HUDEP-2 (cell line): ENCODE data around the gene BDKRB2.

Source experiments
- DNase-seq, 76 experiments: peaks; one replicate each; lab custom pipeline; 2025; ENCODE audit not compliant: unreplicated experiment in 76 of 76; lab: John Stamatoyannopoulos, UW

BDKRB2 gene

DNA sequence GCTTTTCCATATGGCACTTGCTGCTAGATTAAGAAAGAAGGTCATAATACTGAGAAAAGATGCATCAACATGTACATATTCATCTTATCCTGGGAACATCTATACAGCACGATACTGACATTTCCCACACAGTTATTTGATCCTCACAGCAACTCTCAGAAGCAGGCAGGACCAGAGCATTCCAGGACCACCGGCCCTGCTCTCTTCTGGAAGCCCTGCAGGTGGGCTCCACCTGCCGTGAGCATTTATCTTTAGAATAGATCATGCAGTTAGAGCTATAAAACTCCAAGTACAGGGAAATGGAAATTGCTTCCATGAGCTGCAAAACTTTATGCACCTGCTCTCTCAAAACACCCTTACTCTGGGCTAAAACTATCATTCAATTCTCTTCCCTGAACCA lies 45.8 kb downstream of the BDKRB2 start:
- no peak for DNase-seq

DNA sequence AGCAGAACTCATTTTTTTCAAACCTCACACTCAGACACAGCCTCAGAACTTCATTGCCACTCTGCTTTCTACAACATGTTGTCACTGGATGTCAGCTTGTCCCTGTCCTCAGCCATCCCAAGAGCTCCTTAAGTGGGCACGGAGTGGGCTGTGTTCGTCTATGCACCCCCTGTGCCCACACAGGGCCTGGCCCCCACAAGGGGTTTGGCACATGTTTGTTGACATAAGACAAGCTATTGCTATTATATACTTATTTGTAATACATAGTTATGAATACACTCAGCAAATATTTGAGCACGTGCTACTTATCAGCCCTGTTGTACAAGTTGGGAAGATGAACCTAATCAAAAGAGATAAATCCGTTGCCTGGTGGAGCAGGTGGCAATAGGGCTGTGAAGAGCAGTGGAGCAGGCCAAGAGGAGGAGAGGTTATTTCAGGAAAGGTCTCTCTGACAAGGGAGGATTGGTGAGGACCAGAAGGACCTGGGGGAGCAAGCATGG lies 47.1 kb downstream of the BDKRB2 start:
- no peak for DNase-seq

- no peak for DNase-seq
These were observed 47.8 kb downstream of the BDKRB2 start for GRCh38 chr14:96252323-96252998.

DNA sequence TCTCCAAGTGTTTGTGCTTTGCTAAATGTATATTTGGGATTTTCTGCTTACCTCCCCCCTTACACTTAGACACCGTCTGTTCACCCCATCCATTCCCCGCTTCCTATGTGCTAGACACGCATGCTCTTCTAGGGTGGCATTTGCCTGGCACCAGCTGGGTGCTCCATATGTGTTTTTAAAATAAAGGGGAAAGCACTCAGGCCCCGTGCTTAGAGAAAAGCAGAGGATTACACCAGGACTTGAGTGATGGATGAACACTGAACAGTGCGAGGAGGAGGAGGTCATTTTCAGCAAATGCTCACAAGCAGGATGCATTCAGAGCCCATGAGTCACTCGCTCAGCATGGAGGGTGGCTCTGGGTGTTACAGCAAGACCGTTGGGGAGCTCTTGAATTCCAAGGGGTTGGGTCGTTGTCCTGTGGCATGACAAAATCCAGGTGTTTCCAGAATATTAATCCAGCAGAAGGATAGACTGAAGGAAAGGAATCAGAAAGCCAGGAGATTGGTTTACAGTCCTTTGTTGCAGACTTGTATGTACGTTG lies 48.4 kb downstream of the BDKRB2 start:
- no peak for DNase-seq

GRCh38 chr14:96254687-96255086 lies 50.0 kb downstream of the BDKRB2 start:
- DNase-seq = no peak

DNA sequence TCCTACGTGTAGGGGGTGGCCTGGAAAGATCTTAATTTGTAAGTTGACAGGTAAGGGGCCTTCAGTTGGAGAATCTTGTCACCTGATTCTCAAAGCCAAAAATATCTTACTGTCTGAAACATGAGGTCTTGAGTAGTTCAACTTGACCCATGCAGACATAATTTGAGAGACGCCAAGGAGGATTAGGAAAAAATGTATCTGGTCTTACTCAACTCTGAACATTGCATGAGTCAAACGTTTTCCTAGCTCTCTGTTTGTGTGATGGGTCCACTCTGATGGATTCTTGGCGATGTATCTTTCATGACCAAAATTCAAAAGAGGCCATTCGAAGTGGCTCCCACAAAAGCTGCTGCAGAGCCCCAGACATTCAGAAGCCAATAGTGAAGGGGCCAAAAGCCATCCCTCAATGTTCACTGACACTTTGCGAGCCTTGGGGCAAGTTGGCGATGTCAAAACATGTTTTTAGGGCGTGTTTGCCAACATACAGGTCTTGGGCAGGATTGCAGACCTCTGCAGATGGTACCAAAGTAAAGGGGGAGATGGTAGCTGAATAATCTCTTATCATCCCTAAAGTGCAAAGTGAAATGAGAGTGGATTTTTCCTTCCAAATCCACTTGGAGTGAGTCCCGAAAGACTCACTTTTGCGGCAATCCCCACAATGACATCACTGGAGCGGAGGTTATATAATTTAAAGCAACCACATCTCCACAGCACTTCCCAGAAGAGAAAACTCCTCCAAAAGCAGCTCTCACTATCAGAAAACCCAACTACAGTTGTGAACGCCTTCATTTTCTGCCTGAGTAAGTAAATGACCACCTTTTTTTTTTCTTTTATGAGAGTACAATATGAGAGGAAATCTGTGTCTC lies 51.1 kb downstream of the BDKRB2 start, which contains the start of gene BDKRB1:
Gene BDKRB1 (plus strand): TSS at position 710 of the 866 bp plus-strand sequence. CDS start 7,473 bp downstream, outside the sequence.
- DNase-seq = no peak

DNA sequence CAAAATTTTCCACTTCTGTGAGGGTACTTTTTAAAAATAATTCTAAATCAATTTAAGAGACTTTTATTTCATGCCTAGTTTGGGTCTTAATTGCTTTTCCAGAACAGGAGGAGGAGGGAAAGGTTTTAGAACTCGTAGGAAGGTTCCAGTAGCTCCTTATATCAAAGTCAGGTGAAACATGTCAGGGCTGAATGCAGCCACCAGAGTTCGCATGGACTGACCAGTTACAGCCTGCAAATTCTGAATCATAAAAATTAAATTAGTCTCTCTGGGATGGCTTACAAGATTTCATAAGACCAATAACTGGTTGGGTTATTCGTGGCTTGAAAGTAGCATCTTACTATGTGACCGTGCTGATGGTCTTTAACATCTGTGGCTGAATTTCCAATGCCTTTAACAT lies 51.8 kb downstream of the BDKRB2 start:
- DNase-seq = no peak

GRCh38 chr14:96257056-96257455 lies 52.4 kb downstream of the BDKRB2 start:
- no peak for DNase-seq

DNA sequence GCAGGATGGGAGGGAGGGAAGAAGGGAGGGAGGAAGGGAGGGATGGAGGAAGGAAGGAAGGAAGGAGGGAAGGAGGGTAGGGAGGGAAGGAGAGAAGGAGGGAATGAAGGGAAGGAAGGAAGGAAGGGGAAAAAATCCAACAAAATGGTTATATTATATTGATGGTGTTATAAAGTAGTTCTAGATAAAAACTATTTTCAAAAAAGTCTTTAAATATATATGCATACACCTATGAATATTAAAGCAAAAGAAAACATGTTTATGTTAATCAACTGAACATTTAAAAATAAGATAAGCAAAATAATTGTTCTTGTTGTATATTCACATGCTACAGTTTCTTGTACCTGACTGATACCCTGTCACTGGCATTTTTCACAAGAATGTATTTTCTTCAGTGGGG lies 53.3 kb downstream of the BDKRB2 start:
- DNase-seq = no peak

- no peak for DNase-seq
These were observed 55.7 kb downstream of the BDKRB2 start for GRCh38 chr14:96260341-96260821.

GRCh38 chr14:96261053-96261452 lies 56.4 kb downstream of the BDKRB2 start:
- no peak for DNase-seq

- no peak for DNase-seq
These were observed 57.4 kb downstream of the BDKRB2 start for GRCh38 chr14:96261772-96262655.

- no peak for DNase-seq
These were observed 58.9 kb downstream of the BDKRB2 start for GRCh38 chr14:96263347-96264199.

DNA sequence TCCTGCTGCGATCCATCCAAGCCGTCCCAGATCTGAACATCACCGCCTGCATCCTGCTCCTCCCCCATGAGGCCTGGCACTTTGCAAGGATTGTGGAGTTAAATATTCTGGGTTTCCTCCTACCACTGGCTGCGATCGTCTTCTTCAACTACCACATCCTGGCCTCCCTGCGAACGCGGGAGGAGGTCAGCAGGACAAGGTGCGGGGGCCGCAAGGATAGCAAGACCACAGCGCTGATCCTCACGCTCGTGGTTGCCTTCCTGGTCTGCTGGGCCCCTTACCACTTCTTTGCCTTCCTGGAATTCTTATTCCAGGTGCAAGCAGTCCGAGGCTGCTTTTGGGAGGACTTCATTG lies 59.5 kb downstream of the BDKRB2 start:
- DNase-seq = no peak

DNA sequence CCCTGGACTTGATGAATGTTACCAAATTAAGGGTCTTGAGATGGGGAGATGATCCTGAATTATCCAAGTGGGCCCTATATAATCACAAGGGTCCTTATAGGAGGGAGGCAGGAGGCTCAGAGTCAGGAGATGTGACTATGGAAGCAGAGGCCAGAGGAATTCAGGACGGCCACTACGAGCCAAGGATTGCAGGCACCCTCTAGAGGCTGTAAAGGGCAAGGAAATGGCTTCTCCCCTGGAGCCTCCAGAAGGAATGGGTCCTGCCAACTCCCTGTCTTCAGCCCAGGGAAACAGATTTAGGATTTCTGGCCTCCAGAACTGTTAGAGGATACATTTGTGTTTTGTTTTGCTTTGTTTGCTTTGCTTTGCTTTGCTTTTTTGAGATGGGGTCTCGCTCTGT lies 60.2 kb downstream of the BDKRB2 start:
- no peak for DNase-seq

GRCh38 chr14:96265383-96266095 lies 60.9 kb downstream of the BDKRB2 start:
- DNase-seq = no peak

- no peak for DNase-seq
These were observed 62.7 kb downstream of the BDKRB2 start for GRCh38 chr14:96267336-96267735.

DNA sequence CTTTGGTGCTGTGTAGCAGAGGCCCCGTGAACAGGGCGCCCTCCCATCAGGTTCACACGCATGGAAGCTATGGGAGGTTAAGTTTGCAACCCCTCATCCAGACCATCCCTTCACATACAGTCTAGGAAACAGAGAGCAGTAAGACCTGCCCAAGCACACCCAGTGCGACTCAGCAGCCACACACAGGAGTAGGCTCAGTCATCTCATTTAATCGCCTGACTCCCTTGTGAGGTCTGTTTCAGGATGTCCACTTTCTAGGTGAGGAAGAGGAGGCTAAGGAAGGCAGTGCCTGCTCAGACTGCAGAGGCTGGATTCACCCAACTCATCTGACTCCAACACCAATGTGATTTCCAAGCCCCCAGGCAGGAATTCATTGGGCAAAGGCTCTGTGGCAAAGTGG lies 63.3 kb downstream of the BDKRB2 start:
- no peak for DNase-seq
